Dermis microvascular lymphatic vessel endothelial cell (primary cell): Measurements from ENCODE around the gene CHEK2. TPM values are rescaled to one million over a fixed set of nuclear protein-coding genes. Genes with fewer than 3 reads are reported as not detected.

Experiments
- total RNA-seq: library from RNA; depleted of rRNA; stranded (reverse); fragments of >200 nt; gene quantifications from 2 replicates; pipeline ENCODE4 v1.2.1, GENCODE V29; 2014

CHEK2 gene
- total RNA-seq, 1 donor from 2014 or later = 6.8 TPM

Other genes with a start within 250 kb of the CHEK2 start
- gene TTC28, start 62.0 kb downstream of the CHEK2 start, total RNA-seq = 11.7 and 17.2 TPM in 2 replicates
- 14.9 and 19.8 TPM in 2 replicates for gene HSCB, start 219 bp upstream of the CHEK2 start, total RNA-seq
- 13.1 and 13.7 TPM in 2 replicates for gene CCDC117, start 30.9 kb upstream of the CHEK2 start, total RNA-seq
- 71.6 and 103 TPM in 2 replicates for gene XBP1, start 58.7 kb upstream of the CHEK2 start, total RNA-seq
- gene ZNRF3, start 141.8 kb upstream of the CHEK2 start, total RNA-seq = 1.5 and 2.5 TPM in 2 replicates